Activated gamma-delta T cell treated with Interleukin-2 at 50 U/mL for 16 hours (primary cell): Measurements from ENCODE around the gene RASSF10.

Source experiments
- DNase-seq: peaks from one replicate; pipeline ENCODE4 v3.0.0-alpha.2; 2020

Gene RASSF10

DNA sequence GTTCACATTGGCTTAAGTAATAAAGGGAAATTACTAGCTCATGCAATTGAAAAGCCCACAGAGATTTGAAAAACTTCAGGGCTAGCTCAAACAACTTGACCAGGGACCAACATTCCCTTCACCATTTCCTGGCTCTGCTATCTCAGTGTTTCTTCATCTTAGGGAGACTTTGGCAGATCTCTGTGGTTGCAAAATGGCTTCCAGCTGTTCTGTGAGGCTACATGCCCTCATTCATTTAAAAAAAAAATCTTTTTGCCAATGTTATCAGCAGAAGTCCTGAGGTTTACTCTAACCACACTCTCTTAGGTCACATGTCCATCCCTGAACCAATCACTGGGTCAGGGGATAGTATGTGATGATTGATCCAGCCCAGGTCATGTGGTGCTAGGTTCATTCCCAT lies 13.9 kb upstream of the RASSF10 start:
- no peak for DNase-seq

GRCh38 chr11:12995823-12996222 lies 13.3 kb upstream of the RASSF10 start:
- no peak for DNase-seq

GRCh38 chr11:12997168-12997567 lies 11.9 kb upstream of the RASSF10 start:
- DNase-seq, result no peak

DNA sequence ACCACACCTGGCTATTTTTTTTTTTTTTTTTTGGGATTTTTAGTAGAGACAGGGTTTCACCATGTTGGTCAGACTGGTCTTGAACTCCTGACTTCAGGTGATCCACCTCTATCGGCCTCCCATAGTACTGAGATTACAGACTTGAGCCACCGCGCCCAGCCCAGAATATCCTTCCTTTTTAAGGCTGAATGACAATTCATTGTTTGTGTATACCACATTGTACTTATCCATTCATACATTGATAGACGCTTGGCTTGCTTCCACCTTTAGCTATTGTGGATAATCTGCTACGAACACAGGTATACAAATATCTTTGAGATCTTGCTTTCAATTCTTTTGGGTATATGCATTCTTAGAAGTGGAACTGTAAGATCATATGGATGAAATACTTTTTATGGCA lies 10.8 kb upstream of the RASSF10 start:
- no peak for DNase-seq

DNA sequence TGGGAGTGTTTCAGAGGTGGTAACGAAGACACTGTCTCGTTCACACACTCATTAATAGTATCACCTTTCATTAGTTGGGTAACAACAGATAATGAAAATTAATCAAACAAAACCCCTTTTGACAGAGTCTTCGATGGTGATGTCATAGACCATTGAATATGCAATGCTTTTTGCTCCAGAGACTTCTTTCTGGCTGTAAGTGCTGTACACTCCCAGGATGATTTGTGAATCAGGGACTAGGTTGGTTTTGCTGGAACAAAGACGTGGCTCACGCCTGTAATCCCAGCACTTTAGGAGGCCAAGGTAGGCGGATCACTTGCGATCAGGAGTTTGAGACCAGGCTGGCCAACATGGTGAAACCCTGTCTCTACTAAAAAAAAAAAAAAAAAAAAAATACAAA lies 9.5 kb upstream of the RASSF10 start:
- no peak for DNase-seq

DNA sequence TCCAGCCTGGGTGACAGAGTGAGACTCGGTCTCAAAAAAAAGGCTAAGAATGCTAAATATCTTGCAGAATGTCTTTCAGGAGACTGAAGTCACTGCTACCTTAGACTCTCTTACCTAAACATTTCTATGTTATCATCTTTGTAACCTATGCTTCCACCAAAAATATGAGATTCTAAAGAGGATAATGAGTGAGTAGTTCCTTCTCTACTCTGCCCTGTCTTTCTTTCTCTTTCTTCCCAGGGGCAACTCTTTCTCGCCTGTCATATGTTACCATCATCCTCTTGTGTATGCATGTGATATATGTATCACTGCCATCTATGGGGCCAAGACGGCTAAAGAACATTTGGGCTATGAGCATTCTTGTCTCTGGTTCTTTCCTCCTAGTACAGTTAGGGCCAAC lies 9.0 kb upstream of the RASSF10 start:
- DNase-seq, result no peak

- DNase-seq, result no peak
Observed at GRCh38 chr11:13000721-13001120, 8.4 kb upstream of the RASSF10 start.

DNA sequence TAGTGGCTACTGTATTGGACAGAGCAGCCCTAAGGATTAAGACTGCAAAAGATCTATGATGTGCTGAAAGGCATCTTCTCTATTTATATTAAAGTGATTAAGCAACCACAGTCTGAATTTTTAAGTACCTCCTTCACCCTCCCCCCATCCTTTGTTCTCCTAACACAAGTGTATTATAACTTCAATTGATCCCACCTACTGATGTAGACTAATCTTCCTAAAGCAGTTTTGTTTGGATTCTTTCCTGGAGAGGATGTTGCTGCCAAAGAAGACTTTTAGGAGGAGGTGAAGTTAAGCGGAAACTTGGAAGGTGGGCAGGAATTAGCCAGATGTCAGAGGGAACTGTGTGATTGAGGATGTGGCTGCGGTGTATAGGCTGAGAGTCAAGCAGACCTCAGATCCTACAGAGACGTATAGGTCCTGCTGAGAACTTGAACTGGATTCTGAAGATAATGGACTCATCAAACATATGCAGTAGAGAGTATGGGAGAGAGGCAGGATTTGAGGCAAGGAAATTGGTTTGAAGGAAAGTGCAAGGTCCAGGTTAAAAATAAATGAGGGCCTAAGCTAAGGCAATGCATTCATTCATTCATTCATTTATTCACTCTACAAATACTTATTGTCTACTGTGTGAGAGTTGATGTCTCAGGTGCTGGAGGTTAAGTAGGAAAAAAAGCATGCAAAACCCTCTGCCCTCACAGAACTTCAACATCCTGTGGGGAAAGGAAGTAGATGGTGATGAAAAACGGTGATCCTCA lies 5.2 kb upstream of the RASSF10 start:
- no peak for DNase-seq

DNA sequence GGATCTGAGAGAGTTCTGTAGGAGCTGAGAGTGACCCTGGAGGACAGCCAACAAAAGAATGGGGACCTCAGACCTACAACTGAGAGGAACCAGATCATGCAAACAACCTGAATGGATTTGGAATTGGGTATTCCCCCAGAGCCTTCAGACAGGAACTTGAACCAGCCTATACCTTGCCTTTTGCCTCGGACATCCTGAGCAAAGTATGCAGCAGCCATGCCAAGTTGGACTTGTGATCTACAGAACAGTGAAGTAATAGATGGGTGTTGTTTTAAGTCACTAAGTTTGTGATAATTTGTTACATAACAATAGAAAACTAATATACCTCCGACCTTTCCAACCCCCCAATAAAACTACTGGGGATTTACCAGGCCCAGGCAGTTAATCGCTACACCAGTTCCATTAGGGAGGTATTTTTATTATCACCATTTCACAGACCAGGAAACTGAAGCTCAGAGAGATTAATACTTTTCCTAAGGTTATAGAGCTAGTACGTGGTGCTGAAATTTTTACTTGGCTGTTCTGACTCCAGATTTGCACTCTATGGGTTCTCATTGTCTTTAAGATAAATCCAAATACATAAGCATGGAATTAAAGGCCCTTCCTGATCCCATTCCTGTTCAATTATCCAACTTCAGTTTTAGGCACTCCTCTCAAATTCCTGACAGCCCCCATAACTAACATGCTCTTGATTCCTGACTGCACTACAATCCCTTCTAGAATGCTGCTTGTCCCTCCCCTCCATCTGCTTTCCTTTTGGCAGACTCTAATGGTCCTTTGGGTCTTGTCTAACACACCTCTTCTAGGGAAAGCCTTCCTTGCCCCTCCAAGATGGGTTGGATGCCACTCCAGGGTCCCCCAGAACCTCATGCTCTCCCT lies 1.7 kb upstream of the RASSF10 start:
- no peak for DNase-seq

DNA sequence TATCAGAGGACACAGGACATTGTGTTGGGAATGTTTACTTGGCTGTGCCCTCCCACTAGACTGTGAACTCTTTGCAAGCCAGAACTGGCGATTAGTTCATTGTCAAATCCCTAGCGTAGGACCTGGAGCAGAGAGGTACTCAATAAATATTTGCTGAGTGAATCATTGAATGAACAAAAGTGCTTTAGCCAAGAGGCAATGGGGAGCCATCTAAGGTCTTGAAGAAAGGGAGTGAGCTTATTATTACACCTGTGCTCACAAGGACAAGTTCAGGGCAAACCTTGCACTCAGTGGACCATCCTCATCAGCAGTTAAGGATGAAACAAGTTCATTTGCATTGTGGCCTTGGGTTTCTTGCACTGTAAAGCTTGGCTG lies 1.1 kb upstream of the RASSF10 start:
- DNase-seq, result no peak

GRCh38 chr11:13009476-13009920 lies 382 bp downstream of the RASSF10 start:
- no peak for DNase-seq

- DNase-seq, result no peak
Observed at GRCh38 chr11:13009921-13010748, 1.0 kb downstream of the RASSF10 start.

- no peak for DNase-seq
Observed at GRCh38 chr11:13010749-13011465, 1.8 kb downstream of the RASSF10 start.

DNA sequence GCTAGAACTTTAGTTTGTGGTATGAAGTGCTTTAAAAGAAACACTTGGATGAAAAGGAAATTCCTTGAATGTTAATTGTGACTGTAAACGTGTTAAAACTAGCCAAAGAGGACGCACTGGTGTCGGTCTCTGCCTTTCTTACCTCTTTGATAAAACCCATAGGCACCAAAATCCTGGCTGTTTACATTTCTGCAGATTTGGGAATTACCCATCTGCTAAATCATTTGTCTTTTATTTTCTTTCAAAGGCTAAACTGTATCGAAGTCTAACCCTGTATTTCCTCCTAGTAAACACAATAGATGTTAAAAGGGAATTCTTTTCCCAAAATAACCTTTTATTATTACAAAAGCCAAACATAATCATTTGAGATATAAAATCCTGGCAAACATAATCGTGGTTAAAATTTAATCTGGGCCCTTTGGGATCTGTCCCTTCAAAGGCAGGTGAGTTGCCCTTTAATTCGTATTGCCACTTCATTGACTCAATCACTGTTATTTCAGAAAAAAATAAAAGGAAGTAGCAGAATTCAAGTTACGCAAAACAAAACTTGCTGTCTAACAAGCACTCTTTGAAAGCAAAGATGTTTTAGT lies 2.4 kb downstream of the RASSF10 start:
- DNase-seq, result no peak

DNA sequence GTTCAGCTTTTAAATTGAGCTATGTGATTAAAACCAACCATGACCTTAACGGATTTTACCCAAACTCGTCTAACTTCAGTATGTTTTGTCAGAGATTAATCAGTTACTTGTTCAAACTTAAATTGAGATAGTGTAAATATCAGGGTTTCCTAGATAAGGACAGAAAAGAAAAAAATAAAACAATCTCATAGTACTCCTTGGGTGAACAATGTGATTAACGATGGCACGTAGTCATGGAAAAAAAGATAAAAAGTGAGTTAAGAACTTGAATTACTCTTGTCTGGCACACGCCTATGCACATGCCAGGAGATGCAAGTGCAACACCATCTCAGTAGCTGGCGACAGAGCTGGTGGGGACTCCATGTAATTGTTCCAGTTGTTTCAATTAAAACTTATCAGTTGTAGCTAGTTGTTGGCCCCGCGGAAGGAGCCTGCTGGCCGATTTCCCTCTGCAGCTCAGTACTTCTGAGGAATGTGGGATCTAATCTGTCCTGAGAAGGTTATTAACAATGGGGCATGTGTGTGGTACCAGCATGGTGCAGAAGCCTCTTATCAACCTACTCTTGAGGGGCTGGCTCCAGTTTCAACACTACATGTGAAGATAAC lies 3.0 kb downstream of the RASSF10 start:
- no peak for DNase-seq

DNA sequence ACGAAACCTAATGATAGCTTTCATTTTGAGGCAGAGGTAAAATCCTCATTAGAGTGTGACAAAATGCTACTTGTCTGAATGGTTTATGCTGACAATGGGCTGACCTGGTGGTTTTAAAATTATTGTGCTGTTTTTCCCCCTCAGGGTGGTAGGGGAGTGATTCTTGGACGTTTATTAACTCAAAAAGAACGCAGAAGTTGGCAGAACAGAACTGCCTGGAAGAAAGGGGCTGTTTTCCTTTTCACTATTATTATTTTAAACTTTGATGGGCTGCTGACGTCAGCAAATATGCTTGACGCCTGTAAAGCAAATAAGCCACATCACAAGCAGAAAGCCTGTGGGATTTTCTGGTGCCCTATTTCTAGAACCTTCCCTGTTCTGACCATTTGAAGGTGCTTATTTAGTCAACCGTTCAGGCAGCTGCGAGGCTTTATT lies 4.0 kb downstream of the RASSF10 start:
- no peak for DNase-seq

GRCh38 chr11:13015753-13016152 lies 6.6 kb downstream of the RASSF10 start:
- DNase-seq, result no peak

DNA sequence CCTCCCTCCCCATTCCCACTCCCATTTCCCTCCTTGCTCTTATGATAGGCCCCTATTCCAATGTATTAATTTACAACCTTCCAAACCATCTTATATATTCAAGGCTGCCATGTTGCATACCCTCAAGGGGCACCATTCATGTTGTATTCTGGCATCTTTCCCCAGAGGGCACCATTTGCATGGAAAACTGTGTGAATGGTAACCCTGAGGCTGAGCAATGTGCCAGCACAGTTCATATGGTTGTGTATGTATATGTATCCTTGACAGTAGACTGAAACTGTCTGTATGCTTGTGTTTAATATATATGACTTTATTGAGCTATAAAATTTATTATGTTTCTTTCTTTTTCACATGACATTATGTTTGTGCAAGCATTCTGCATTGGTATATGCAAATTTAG lies 7.3 kb downstream of the RASSF10 start:
- no peak for DNase-seq

GRCh38 chr11:13019313-13019712 lies 10.2 kb downstream of the RASSF10 start:
- no peak for DNase-seq

DNA sequence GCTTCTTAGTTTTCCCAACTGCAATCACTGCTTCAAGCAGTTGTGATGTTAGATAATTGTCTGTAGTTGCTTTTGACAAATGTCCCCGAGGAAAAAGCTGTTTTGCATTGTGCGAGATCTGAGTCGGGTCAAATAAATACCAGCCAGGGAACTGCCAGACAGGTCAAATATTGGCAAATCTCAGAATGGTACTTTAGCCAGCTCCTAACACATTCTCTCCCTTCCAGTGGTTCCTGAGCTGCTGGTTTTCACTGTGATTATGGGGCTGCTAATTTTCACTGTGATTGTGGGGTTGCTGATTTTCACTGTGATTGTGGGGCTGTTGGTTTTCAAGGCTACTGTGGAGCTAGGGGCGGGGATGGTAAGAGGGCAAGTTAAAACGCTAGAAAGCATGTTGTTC lies 14.3 kb downstream of the RASSF10 start:
- DNase-seq, result no peak

DNA sequence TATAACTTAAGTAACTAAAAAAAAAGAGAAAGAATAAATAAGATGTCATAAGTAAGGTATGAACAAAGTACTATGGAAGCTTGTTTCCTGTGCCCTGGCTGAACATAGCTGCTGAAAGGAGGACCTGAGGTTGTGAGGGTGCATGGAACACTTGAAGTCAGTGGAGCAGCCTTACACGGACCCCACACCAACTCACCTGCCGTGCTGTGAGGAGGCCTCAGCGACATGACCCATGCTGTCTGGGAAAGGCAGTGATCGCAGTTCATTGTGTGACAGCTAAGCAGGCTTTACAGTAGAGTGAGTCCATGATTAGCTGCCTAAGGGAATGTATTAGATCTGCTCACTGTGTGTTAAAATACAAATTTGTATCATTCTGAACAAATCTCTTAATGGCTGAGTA lies 17.6 kb downstream of the RASSF10 start:
- no peak for DNase-seq

DNA sequence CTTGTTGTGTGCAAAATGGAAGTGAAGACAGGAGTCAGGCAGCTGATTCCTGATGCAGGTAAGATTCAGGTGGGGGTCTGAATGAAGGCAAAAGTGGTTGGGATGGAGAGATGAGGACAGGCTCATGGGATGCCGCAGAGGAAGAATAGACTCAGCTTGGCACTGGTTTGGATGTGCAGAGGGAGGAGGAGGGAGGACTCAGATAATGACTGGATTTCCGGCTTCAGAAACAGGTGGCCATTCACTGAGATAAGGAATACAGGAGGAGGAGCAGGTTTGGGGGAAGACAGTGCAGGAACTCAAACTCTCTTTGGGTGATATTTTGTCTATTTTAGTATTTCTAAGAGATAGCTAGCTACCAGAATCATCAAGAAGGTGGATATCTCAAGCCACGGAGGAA lies 19.2 kb downstream of the RASSF10 start:
- no peak for DNase-seq
